Transverse colon (tissue), 4 donors: Measurements from ENCODE around the gene CCNI2. TPM values are rescaled to one million over a fixed set of nuclear protein-coding genes. Genes with fewer than 3 reads are reported as not detected.

ENCODE experiments used
- DNase-seq: peaks from one replicate; pipeline ENCODE4 v3.0.0-alpha.2; 2019
- H3K27ac ChIP-seq, 4 donors: fragments of 200-600 bp; sonication (generic); 2 replicates each; pipeline ENCODE4 v1.5.1; 2016 to 2018; ENCODE audit warnings: inconsistent platforms in 4 of 4
- H3K27me3 ChIP-seq: fragments of 200-600 bp; sonication (generic); 2 replicates; pipeline ENCODE4 v1.5.1; 2017; ENCODE audit warnings: inconsistent platforms
- H3K36me3 ChIP-seq, 4 donors: fragments of 200-600 bp; sonication (generic); 2 replicates each; pipeline ENCODE4 v1.5.1; 2017 to 2019; ENCODE audit warnings: inconsistent platforms in 4 of 4
- H3K4me1 ChIP-seq, 4 donors: fragments of 200-600 bp; sonication (generic); 2 replicates each; pipeline ENCODE4 v1.5.1; 2017 to 2020; ENCODE audit warnings: inconsistent platforms in 4 of 4
- H3K4me3 ChIP-seq, 4 donors: fragments of 200-600 bp; sonication (generic); 1 replicate in 1 of 4; 2 replicates in 3 of 4; pipeline versions ENCODE4 v1.5.1 to v1.6.1; 2017 to 2019; ENCODE audit warnings: inconsistent platforms in 4 of 4
- H3K9me3 ChIP-seq, 2 donors: fragments of 200-600 bp; sonication (generic); 2 replicates each; pipeline ENCODE4 v1.5.1; 2017 to 2019; ENCODE audit warnings: inconsistent platforms in 2 of 2
- CTCF ChIP-seq, 5 experiments: fragments of 200-600 bp in 3 of 5; fragments of 450-650 bp in 2 of 5; sonication (generic) in 3 of 5; IDR thresholded peaks; 1 replicate in 2 of 5; 2 replicates in 3 of 5; pipeline ENCODE4 v1.5.1; 2016 to 2017; ENCODE audit warnings: antibody characterized with exemption in 5 of 5, inconsistent platforms in 3 of 5, mild to moderate bottlenecking in 2 of 5, moderate library complexity in 1 of 5
- EP300 ChIP-seq: sonication (generic); formaldehyde crosslinking; IDR thresholded peaks from one replicate; pipeline ENCODE4 v1.6.1; 2017; ENCODE audit warnings: antibody characterized with exemption, low read depth
- POLR2A ChIP-seq: fragments of 450-650 bp; IDR thresholded peaks from one replicate; pipeline ENCODE4 v1.6.1; 2016; ENCODE audit warnings: antibody characterized with exemption, mild to moderate bottlenecking, moderate library complexity
- POLR2AphosphoS5 ChIP-seq, 3 donors: sonication (generic); formaldehyde crosslinking; IDR thresholded peaks; one replicate each; pipeline ENCODE4 v1.6.1; 2016; ENCODE audit warnings: antibody characterized with exemption in 3 of 3
- WGBS, 2 donors: methylation state at CpG; one replicate each; pipeline ENCODE4 v1.1.5; 2018; ENCODE audit warnings: low coverage in 1 of 2; 5-methylcytosine and 5-hydroxymethylcytosine counted together
- in situ Hi-C, 4 donors: fragments of 200-750 bp; cut with MboI; loops; one replicate each; pipeline versions ENCODE4 v1.15.0 to v1.15.1; 2017; ENCODE audit warnings: low sequenced_read_pairs in 3 of 4, low pct_ligation_motif_present in 1 of 4, low pct_unique_long_range_greater_than_20kb in 1 of 4
- intact Hi-C: fragments of 100-400 bp; cut with DNase I; formaldehyde crosslinking; loops from one replicate; pipeline ENCODE4 v1.15.1; 2023; ENCODE audit warnings: low total_unique reads
- total RNA-seq, 4 donors: library from RNA; depleted of rRNA; stranded (reverse); fragments of >200 nt; gene quantifications; one replicate each; pipeline ENCODE4 v1.1.0, GENCODE V29; 2016

Gene CCNI2
- total RNA-seq, 4 donors from 2014 or later = 3.0 to 13.0 (median 7.1) TPM

- intact Hi-C loops (loop anchor here (10.0 kb wide), 1 partner anchor 1329 kb away; the partner anchor contains the start of gene TCF7), in situ Hi-C loops (loop anchor here in 1 of 4 donors (25.0 kb wide), 1 partner anchor 399 kb away; no protein-coding TSS in a partner anchor)
- 94 to 100% methylated on average over 3 to 4 of the region's 4 CpGs for WGBS, 2 donors
- Histone ChIP-seq H3K9me3 (no peaks in the 10 kb centered on the region), H3K27ac (no peak overlapping the region), H3K4me3 (no peak overlapping the region), H3K27me3 (no peaks in the 10 kb centered on the region), H3K4me1 (no peaks in the 10 kb centered on the region), H3K36me3 (no peaks in the 10 kb centered on the region)
- DNase-seq = no peak
- TF ChIP-seq CTCF (IDR thresholded peaks at IDR 0.05) (no peak), EP300 (no peak), POLR2AphosphoS5 (IDR thresholded peaks at IDR 0.05) (no peak), POLR2A (no peak)
These were observed 38.6 kb downstream of the CCNI2 start for GRCh38 chr5:132785864-132786263.

- H3K9me3 ChIP-seq = no peaks in the 10 kb centered on the region
- H3K36me3 ChIP-seq = no peaks in the 10 kb centered on the region
- intact Hi-C loops (loop anchor here (10.0 kb wide), 1 partner anchor 1328 kb away; the partner anchor contains the start of gene TCF7), in situ Hi-C loops (loop anchor here in 1 of 4 donors (25.0 kb wide), 1 partner anchor 400 kb away; no protein-coding TSS in a partner anchor)
- no peaks in the 10 kb centered on the region for H3K27me3 ChIP-seq
- DNase-seq = no peak
- no peak overlapping the region for H3K4me3 ChIP-seq
- TF ChIP-seq POLR2AphosphoS5 (IDR thresholded peaks at IDR 0.05) = no peak
- no peaks in the 10 kb centered on the region for H3K4me1 ChIP-seq
- H3K27ac ChIP-seq = no peak overlapping the region
- WGBS, 2 donors = 100% methylated on average over 1 of the region's 1 CpG
These were observed 39.9 kb downstream of the CCNI2 start for GRCh38 chr5:132787076-132787475.

- 92% methylated on average over 1 of the region's 1 CpG; no CpG with 5 or more reads in 1 of the 2 donors for WGBS, 2 donors
- no peak for TF ChIP-seq POLR2AphosphoS5 (IDR thresholded peaks at IDR 0.05)
- TF ChIP-seq CTCF (IDR thresholded peaks at IDR 0.05) = no peak
- no peak for TF ChIP-seq POLR2A
- TF ChIP-seq EP300 = no peak
- Histone ChIP-seq H3K36me3 (no peaks in the 10 kb centered on the region), H3K27ac (no peak overlapping the region), H3K27me3 (no peaks in the 10 kb centered on the region), H3K9me3 (no peaks in the 10 kb centered on the region), H3K4me1 (no peaks in the 10 kb centered on the region), H3K4me3 (no peak overlapping the region)
- DNase-seq = no peak
- intact Hi-C loops (loop anchor here (10.0 kb wide), 1 partner anchor 1326 kb away; the partner anchor contains the start of gene TCF7), in situ Hi-C loops (loop anchor here in 1 of 4 donors (25.0 kb wide), 1 partner anchor 401 kb away; no protein-coding TSS in a partner anchor)
These were observed 41.3 kb downstream of the CCNI2 start for GRCh38 chr5:132788508-132788907.

- Histone ChIP-seq H3K4me1 (no peaks in the 10 kb centered on the region), H3K4me3 (no peak overlapping the region), H3K36me3 (no peaks in the 10 kb centered on the region), H3K9me3 (no peaks in the 10 kb centered on the region), H3K27me3 (no peaks in the 10 kb centered on the region), H3K27ac (no peak overlapping the region)
- TF ChIP-seq POLR2A (no peak), EP300 (no peak), POLR2AphosphoS5 (IDR thresholded peaks at IDR 0.05) (no peak), CTCF (IDR thresholded peaks at IDR 0.05) (no peak)
- in situ Hi-C loops = loop anchor here in 1 of 4 donors (25.0 kb wide), 1 partner anchor 402 kb away; no protein-coding TSS in a partner anchor
- intact Hi-C loops = loop anchor here (10.0 kb wide), 1 partner anchor 1326 kb away; the partner anchor contains the start of gene TCF7
- 91 to 95% methylated on average over 3 to 8 of the region's 8 CpGs for WGBS, 2 donors
- DNase-seq = no peak
These were observed 42.0 kb downstream of the CCNI2 start for GRCh38 chr5:132788990-132789886.
